Measurements from ENCODE around the gene UBE3A. TPM values are rescaled to one million over a fixed set of nuclear protein-coding genes. Genes with fewer than 3 reads are reported as not detected.
"Not testable (repeated sequence)": the region's sequence is repeated elsewhere in the genome, so short reads cannot be mapped to it uniquely, and the experiment has no call there.

Gene UBE3A
- total RNA-seq, 1 donor from 2014 or later, result 152 TPM

DNA sequence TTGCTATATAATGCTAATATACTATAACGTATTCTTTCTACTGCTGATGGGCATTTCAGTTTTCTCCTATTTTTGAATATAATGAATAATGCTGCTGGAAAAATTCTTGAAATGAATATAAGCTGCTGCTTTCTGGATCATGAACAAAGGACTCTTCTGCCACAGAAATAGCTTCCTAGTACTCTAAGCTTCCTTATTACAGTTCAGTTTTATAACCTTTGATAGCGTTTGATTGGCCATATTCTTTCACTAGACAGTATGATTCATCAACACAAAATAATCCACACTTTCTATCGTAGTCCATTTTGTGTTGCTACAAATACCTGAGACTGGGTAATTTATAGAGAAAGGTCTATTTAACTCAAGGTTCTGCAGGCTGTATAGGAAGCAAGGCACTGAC is 16.4 kb upstream of the UBE3A start:
- Mint-ChIP-seq H3K9me3 (ENCODE audit: unreplicated experiment) (peaks cover 1% of the 10 kb centered on the region), H3K4me3 (ENCODE audit: unreplicated experiment) (no peak overlapping the region), H3K27me3 (ENCODE audit: unreplicated experiment) (no peaks in the 10 kb centered on the region), H3K36me3 (ENCODE audit: unreplicated experiment) (no peaks in the 10 kb centered on the region), H3K27ac (ENCODE audit: unreplicated experiment) (peak overlapping the region; percentile 70), H3K4me1 (ENCODE audit: low read depth, unreplicated experiment) (peaks cover 7% of the 10 kb centered on the region)
- TF ChIP-seq CTCF (IDR thresholded peaks at IDR 0.05; ENCODE audit: partially characterized antibody, unreplicated experiment), result no peak
- no peak for DNase-seq

DNA sequence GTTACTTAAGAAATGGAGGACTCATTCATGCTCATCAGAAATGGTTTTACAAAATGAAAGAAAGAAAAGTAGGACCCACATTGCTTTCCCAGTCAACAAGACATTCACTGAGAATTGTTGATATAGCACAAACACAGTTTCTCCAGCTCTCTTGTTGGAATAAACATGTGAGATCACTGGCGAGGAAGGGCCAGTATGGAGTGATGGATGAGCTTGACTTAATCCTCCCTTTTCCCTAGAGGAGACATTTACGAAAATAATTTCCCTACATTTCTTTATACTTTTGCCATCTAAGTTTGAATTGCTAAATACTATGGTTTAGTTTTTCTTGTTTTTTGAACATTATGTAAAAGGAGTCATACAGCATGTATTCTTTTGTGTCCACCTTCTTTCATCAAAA is 15.9 kb upstream of the UBE3A start:
- no peak overlapping the region for H3K4me3 Mint-ChIP-seq (ENCODE audit: unreplicated experiment)
- H3K27me3 Mint-ChIP-seq (ENCODE audit: unreplicated experiment), result no peaks in the 10 kb centered on the region
- H3K4me1 Mint-ChIP-seq (ENCODE audit: low read depth, unreplicated experiment), result peaks cover 7% of the 10 kb centered on the region
- no peak for TF ChIP-seq CTCF (IDR thresholded peaks at IDR 0.05; ENCODE audit: partially characterized antibody, unreplicated experiment)
- H3K9me3 Mint-ChIP-seq (ENCODE audit: unreplicated experiment), result peaks cover 1% of the 10 kb centered on the region
- peak overlapping the region; percentile 70 for H3K27ac Mint-ChIP-seq (ENCODE audit: unreplicated experiment)
- no peaks in the 10 kb centered on the region for H3K36me3 Mint-ChIP-seq (ENCODE audit: unreplicated experiment)
- no peak for DNase-seq

GRCh38 chr15:25453246-25453645 is 14.4 kb upstream of the UBE3A start:
- not testable (repeated sequence) for H3K4me1 Mint-ChIP-seq (ENCODE audit: low read depth, unreplicated experiment); H3K9me3 Mint-ChIP-seq (ENCODE audit: unreplicated experiment); H3K4me3 Mint-ChIP-seq (ENCODE audit: unreplicated experiment); DNase-seq; H3K27ac Mint-ChIP-seq (ENCODE audit: unreplicated experiment); H3K36me3 Mint-ChIP-seq (ENCODE audit: unreplicated experiment); H3K27me3 Mint-ChIP-seq (ENCODE audit: unreplicated experiment)

DNA sequence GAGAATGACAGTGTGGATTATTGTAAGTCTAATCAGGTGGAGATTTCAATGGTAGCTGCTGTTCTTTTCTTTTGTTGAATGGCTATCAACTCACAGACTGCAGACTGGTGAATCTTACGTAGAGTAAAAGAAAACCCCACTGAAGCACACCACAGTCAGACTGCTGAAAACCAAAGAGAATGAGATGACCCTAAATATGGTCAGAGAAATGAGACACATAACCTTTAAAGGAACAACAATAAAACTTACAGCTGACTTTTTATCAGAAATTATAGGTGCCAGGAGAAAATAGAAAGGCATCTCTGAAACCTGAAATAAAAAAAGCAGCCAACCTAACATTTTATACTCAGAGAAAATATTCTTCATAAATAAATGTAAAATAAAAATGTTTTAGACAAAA is 12.7 kb upstream of the UBE3A start:
- TF ChIP-seq CTCF (IDR thresholded peaks at IDR 0.05; ENCODE audit: partially characterized antibody, unreplicated experiment), result no peak
- H3K36me3 Mint-ChIP-seq (ENCODE audit: unreplicated experiment), result no peaks in the 10 kb centered on the region
- H3K9me3 Mint-ChIP-seq (ENCODE audit: unreplicated experiment), result peaks cover 1% of the 10 kb centered on the region
- peaks cover 1% of the 10 kb centered on the region for H3K4me1 Mint-ChIP-seq (ENCODE audit: low read depth, unreplicated experiment)
- H3K4me3 Mint-ChIP-seq (ENCODE audit: unreplicated experiment), result no peak overlapping the region
- no peak for DNase-seq
- H3K27me3 Mint-ChIP-seq (ENCODE audit: unreplicated experiment), result no peaks in the 10 kb centered on the region
- no peak overlapping the region for H3K27ac Mint-ChIP-seq (ENCODE audit: unreplicated experiment)

- H3K27me3 Mint-ChIP-seq (ENCODE audit: unreplicated experiment), result no peaks in the 10 kb centered on the region
- H3K4me1 Mint-ChIP-seq (ENCODE audit: low read depth, unreplicated experiment), result no peaks in the 10 kb centered on the region
- H3K36me3 Mint-ChIP-seq (ENCODE audit: unreplicated experiment), result no peaks in the 10 kb centered on the region
- DNase-seq, result no peak
- peaks cover 1% of the 10 kb centered on the region for H3K9me3 Mint-ChIP-seq (ENCODE audit: unreplicated experiment)
- H3K27ac Mint-ChIP-seq (ENCODE audit: unreplicated experiment), result no peak overlapping the region
- H3K4me3 Mint-ChIP-seq (ENCODE audit: unreplicated experiment), result no peak overlapping the region
- TF ChIP-seq CTCF (IDR thresholded peaks at IDR 0.05; ENCODE audit: partially characterized antibody, unreplicated experiment), result no peak
Measured at GRCh38 chr15:25450163-25450562, 11.3 kb upstream of the UBE3A start.

DNA sequence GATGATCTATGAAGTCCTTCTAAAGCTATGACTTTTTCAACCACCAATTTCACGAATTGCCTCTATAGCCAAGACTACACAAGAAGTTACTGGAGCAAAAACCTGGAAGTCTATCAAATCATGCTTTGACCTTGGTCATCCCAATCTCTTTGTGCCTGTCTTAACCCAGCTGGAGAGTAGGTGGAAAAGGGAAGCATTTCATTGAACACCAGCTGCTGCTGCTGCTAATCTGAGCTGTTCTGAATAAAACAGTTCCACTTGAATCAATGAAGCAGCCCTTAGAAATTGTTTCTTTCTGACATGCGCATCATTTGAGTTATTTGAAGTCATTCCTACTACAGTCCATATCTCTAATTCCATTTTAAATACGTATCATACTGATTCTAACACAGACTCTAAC is 7.3 kb upstream of the UBE3A start:
- no peak overlapping the region for H3K27ac Mint-ChIP-seq (ENCODE audit: unreplicated experiment)
- no peak overlapping the region for H3K4me3 Mint-ChIP-seq (ENCODE audit: unreplicated experiment)
- peaks cover under 1% of the 10 kb centered on the region for H3K9me3 Mint-ChIP-seq (ENCODE audit: unreplicated experiment)
- no peaks in the 10 kb centered on the region for H3K27me3 Mint-ChIP-seq (ENCODE audit: unreplicated experiment)
- DNase-seq, result no peak
- H3K36me3 Mint-ChIP-seq (ENCODE audit: unreplicated experiment), result no peaks in the 10 kb centered on the region
- no peaks in the 10 kb centered on the region for H3K4me1 Mint-ChIP-seq (ENCODE audit: low read depth, unreplicated experiment)
- TF ChIP-seq CTCF (IDR thresholded peaks at IDR 0.05; ENCODE audit: partially characterized antibody, unreplicated experiment), result no peak

Data from glutamatergic neuron (in vitro differentiated cells).